Glutamatergic neuron (in vitro differentiated cells): ENCODE measurements around the gene OPN1LW. TPM values are rescaled to one million over a fixed set of nuclear protein-coding genes. Genes with fewer than 3 reads are reported as not detected.
"Not testable (repeated sequence)": the region's sequence is repeated elsewhere in the genome, so short reads cannot be mapped to it uniquely, and the experiment has no call there.

Source experiments
- DNase-seq: peaks from one replicate; pipeline ENCODE4 v3.0.0; 2022
- H3K27ac Mint-ChIP-seq: one replicate; pipeline ENCODE4 v1.8.0; 2020; ENCODE audit warnings: mild to moderate bottlenecking, mixed read lengths, inconsistent platforms; ENCODE audit not compliant: unreplicated experiment
- H3K27me3 Mint-ChIP-seq: one replicate; pipeline ENCODE4 v1.8.0; 2020; ENCODE audit warnings: mild to moderate bottlenecking, moderate library complexity, mixed read lengths, inconsistent platforms; ENCODE audit not compliant: unreplicated experiment
- H3K36me3 Mint-ChIP-seq: one replicate; pipeline ENCODE4 v1.8.0; 2020; ENCODE audit warnings: mild to moderate bottlenecking, mixed read lengths, inconsistent platforms; ENCODE audit not compliant: unreplicated experiment
- H3K4me1 Mint-ChIP-seq: one replicate; pipeline ENCODE4 v1.8.0; 2020; ENCODE audit warnings: mild to moderate bottlenecking, low read depth, mixed read lengths, inconsistent platforms; ENCODE audit not compliant: unreplicated experiment
- H3K4me3 Mint-ChIP-seq: one replicate; pipeline ENCODE4 v1.8.0; 2020; ENCODE audit warnings: mild to moderate bottlenecking, mixed read lengths, inconsistent platforms; ENCODE audit not compliant: unreplicated experiment
- H3K9me3 Mint-ChIP-seq: one replicate; pipeline ENCODE4 v1.8.0; 2020; ENCODE audit warnings: mild to moderate bottlenecking, moderate library complexity, mixed read lengths, inconsistent platforms; ENCODE audit not compliant: unreplicated experiment
- long read RNA-seq: library from polyadenylated mRNA; unstranded; transcript quantifications from one replicate; pipeline ENCODE4 v2.0.0, GENCODE V29; 2020; ENCODE audit not compliant: unreplicated experiment
- total RNA-seq: library from RNA; stranded (reverse); fragmentation: NEBNext Ultra II Directional; extraction: Animal tissue kit (Norgen Biotek cat#: 25700); gene quantifications from one replicate; pipeline ENCODE4 v1.2.1, GENCODE V29; 2021; ENCODE audit not compliant: unreplicated experiment
- TF ChIP-seq, protein P1 (sequence below): fragments of 200-600 bp; sonication (generic); IDR thresholded peaks from one replicate; pipeline ENCODE4 v1.5.0; 2021; ENCODE audit not compliant: partially characterized antibody, unreplicated experiment

OPN1LW gene
- total RNA-seq: 2.6 TPM
- long read RNA-seq: 0 reads

DNA sequence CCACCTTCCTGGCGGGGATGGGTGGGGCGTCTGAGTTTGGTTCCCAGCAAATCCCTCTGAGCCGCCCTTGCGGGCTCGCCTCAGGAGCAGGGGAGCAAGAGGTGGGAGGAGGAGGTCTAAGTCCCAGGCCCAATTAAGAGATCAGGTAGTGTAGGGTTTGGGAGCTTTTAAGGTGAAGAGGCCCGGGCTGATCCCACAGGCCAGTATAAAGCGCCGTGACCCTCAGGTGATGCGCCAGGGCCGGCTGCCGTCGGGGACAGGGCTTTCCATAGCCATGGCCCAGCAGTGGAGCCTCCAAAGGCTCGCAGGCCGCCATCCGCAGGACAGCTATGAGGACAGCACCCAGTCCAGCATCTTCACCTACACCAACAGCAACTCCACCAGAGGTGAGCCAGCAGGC is at the start of gene OPN1LW:
TSS of gene OPN1LW (plus strand) at position 234 of the 400 bp plus-strand sequence. CDS start at position 275, 41 bp downstream.
- DNase-seq, H3K4me3 Mint-ChIP-seq, H3K9me3 Mint-ChIP-seq, H3K27ac Mint-ChIP-seq, H3K4me1 Mint-ChIP-seq, H3K36me3 Mint-ChIP-seq, H3K27me3 Mint-ChIP-seq: not testable (repeated sequence)

DNA sequence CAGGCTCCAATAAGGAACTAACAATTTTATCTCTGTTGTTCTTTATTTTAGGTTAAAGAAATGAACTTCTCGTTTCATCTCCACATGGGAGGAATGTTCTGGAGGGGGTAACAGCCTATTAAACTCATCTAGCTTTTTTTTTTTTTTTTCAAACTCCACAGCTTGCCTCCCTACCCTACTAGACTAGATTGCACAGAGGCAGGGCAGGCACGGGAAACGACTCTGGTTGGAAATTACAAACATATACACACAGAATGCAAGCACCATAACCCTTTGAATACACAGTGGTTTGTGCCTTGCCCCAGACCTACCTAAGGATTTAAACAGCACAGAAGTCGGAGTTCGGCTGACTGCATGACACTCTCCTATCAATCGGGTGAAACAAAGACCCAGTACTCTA is 49.2 kb upstream of the OPN1LW start:
- Mint-ChIP-seq H3K36me3 (no peaks in the 10 kb centered on the region), H3K27me3 (peaks cover 7% of the 10 kb centered on the region), H3K27ac (peak overlapping the region; percentile 46), H3K4me3 (peak overlapping the region; percentile 93), H3K9me3 (peaks cover 5% of the 10 kb centered on the region), H3K4me1 (peaks cover 32% of the 10 kb centered on the region)
- TF ChIP-seq, protein P1, sequence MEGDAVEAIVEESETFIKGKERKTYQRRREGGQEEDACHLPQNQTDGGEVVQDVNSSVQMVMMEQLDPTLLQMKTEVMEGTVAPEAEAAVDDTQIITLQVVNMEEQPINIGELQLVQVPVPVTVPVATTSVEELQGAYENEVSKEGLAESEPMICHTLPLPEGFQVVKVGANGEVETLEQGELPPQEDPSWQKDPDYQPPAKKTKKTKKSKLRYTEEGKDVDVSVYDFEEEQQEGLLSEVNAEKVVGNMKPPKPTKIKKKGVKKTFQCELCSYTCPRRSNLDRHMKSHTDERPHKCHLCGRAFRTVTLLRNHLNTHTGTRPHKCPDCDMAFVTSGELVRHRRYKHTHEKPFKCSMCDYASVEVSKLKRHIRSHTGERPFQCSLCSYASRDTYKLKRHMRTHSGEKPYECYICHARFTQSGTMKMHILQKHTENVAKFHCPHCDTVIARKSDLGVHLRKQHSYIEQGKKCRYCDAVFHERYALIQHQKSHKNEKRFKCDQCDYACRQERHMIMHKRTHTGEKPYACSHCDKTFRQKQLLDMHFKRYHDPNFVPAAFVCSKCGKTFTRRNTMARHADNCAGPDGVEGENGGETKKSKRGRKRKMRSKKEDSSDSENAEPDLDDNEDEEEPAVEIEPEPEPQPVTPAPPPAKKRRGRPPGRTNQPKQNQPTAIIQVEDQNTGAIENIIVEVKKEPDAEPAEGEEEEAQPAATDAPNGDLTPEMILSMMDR: no peak
- DNase-seq: no peak

DNA sequence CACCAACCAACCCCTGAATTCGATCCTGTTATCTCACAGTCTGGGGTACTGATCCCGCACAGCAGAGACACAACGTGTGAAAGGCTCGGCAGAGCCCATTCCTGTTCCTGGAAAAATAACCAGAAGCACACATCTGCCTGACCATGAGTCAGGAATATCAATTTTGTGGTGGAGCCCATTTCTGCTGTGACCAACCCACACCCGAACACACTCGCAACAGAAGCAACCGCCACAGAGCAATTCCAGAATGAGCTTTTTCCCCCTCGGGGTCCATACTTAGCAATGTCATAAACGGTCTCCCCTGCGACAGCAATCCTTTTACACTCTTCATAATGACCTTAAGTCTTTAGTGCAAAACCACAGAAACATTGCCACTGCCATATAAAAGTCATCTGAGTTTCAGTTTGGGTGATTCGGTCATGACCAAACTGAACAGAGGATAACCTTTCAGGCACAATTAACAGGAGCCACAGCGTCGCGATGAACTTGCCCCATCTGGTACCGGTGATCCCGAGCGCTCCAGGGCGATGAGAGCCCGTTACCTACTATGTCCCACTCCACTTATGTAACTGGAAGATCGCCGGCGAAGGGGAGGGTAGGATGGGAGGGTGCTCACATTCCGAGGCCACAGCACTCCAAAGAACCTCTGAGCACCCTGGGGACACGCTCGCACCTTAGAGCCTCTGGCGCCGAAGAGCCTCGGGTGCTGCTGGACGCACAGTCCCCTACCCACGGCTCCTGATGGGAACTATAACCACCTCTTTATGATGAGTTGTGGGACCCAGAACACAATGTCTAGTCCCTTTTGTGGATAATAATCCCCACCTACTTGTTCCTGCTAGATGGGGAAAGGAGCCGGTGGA is 47.7 kb upstream of the OPN1LW start:
- H3K27ac Mint-ChIP-seq: peak overlapping the region; percentile 92

DNA sequence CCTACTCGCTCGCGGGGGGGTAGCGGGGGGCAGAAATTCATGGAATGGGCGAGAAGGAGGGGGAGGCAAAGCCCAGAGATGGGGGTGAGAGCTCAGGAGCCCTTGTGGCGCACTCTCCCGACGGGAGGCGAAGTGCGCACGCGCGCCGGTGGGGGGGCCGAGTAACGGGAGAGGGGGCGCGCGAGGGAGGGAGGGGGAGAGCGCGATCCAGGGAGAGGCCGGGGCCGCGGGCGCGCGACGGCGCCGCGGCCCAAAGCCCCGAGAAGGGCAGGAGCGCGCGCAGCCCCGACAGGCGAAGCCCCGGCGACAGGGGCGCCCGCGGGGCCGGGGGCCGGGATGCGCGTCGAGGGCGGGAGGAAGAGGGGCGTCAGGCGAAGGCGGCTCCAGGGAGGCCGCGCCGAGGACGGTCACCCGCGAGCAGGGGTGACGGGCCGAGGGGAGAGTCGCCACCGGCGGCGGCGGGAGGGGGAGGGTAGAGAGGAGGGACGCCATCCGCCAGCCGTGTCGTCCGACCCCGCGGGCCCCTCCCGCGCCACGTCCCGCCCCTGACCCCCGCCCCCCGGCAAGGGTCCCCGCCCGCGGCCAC is 46.9 kb upstream of the OPN1LW start:
- Mint-ChIP-seq H3K4me1 (peaks cover 25% of the 10 kb centered on the region), H3K9me3 (peaks cover 6% of the 10 kb centered on the region), H3K27ac (peak overlapping the region; percentile 92), H3K36me3 (peaks cover 1% of the 10 kb centered on the region), H3K27me3 (peaks cover 7% of the 10 kb centered on the region), H3K4me3 (peak overlapping the region; percentile 93)
- DNase-seq: peak; percentile 79
- TF ChIP-seq, protein P1: no peak

More for the DNA sequence above, 47.7 kb upstream of the OPN1LW start:
- no peaks in the 10 kb centered on the region for H3K36me3 Mint-ChIP-seq
- H3K4me3 Mint-ChIP-seq: peak overlapping the region; percentile 93
- no peak for DNase-seq
- peaks cover 7% of the 10 kb centered on the region for H3K27me3 Mint-ChIP-seq
- H3K4me1 Mint-ChIP-seq: peaks cover 26% of the 10 kb centered on the region
- TF ChIP-seq, protein P1: no peak
- H3K9me3 Mint-ChIP-seq: peaks cover 5% of the 10 kb centered on the region

DNA sequence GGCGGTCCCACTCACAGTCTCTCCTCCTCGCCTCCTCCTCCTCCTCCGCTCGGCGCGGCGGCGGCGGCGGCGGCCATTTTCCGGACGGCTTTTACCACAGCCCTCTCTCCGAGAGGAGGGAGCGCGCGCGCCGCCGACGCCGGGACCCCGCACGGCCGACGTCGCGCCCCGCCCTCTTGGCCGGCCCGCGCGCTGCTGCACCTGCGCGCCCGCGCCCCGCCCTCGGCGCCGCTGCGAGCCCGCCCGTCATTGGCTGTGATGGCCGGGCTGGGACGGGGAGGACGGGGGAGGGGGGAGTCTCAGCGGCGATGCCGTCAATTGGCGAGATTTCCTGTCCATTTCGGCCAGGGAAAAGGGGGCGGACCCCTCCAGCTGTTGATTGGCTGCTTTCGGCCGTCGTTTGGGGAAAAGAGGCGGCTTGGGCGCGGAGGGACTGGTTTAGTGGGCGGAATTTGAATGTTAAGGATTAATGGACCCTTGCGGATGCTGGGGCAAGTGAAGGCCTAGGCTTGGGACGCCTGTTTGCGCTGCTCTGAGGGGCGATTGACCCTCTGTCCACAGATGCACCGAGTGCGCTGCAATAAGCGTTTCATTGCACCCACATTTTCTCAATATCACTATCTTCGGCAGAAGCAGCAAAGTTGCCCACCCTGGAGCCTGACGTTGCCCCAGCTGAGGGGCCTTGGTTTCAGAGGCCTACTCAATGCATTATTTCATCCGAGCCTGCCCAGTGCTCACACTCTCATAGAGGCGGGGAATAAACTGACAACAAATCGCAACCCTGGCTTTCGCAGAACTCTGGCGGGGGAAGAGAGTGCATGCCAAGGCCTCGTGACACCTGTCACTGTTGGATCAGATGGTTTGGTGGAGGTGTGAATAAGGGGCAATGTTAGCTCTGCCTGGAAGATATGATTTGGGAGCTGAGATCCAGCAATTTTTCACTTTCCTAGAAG is 46.2 kb upstream of the OPN1LW start, which contains the start of gene MECP2:
TSS of gene MECP2 (minus strand) at position 129 of the 953 bp plus-strand sequence.
- Mint-ChIP-seq H3K4me3 (peak within 1 kb of the TSS; percentile 93), H3K9me3 (peaks cover 7% of the 10 kb centered on the region), H3K36me3 (peaks cover 4% of the 10 kb centered on the region), H3K4me1 (peaks cover 17% of the 10 kb centered on the region), H3K27me3 (peaks cover 7% of the 10 kb centered on the region), H3K27ac (peak within 1 kb of the TSS; percentile 92)
- TF ChIP-seq, protein P1: no peak
- DNase-seq: peak; percentile 92
